Gastrocnemius medialis (tissue), 4 donors: ENCODE results near the gene MICU2.

Experiments used
- CTCF ChIP-seq, 5 experiments: fragments of 450-650 bp in 3 of 5; fragments of 200-600 bp in 2 of 5; sonication (generic) in 2 of 5; IDR thresholded peaks in 4 of 5; conservative IDR thresholded peaks in 1 of 5; 1 replicate in 4 of 5; 2 replicates in 1 of 5; pipeline ENCODE4 v1.5.1; 2016 to 2019; ENCODE audit warnings: antibody characterized with exemption in 5 of 5, mild to moderate bottlenecking in 3 of 5, moderate library complexity in 3 of 5
- POLR2A ChIP-seq, 2 donors: fragments of 450-650 bp; IDR thresholded peaks; one replicate each; pipeline ENCODE4 v1.6.1; 2017; ENCODE audit warnings: antibody characterized with exemption in 2 of 2, mild to moderate bottlenecking in 2 of 2, moderate library complexity in 2 of 2

- no peak for TF ChIP-seq POLR2A (IDR thresholded peaks at IDR 0.05)
- no peak for TF ChIP-seq CTCF (IDR thresholded peaks at IDR 0.05 in 4 of 5, conservative IDR thresholded peaks at IDR 0.05 in 1 of 5)
Observed at GRCh38 chr13:21578748-21579147, 25.2 kb downstream of the MICU2 start.
